ENCODE data around the gene AKT1S1. TPM values are rescaled to one million over a fixed set of nuclear protein-coding genes. Genes with fewer than 3 reads are reported as not detected.

Gene AKT1S1
- total RNA-seq, 2 experiments from 2014 or later: 17.3 to 19.9 TPM

DNA sequence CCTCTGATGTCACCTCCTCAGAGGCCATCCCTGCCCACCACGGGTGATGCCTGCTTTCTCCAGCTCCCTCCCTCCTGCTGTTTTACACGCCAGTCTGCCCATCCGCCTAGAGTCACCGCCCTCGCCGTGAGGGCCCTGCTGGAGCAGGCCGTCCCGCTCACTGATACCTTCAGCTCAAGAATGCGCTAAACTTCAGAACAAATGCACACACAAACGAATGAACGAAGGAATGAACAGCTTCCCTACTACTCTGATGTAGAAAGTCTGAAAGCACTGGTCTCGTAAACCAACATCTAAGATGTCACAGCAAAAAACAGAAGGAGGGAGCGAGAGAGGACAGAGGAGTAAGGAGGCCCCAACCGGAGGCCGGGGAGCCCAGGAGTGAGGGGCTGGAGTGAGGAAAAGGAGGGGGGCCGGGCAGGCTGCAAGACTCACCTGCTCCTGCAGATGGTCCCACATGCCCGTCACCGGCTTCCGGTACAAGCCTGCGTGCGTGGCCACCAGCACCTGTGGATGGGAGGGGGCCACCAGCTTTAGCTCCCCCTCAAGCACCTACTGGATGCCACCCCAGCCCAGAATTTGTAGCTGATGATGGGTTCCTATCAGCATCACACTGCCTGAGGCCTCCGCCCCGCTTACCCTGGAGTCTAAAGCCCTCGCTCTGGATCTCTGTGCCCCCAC lies 13.8 kb downstream of the AKT1S1 start:
- H3K4me3 Mint-ChIP-seq: no peak overlapping the region
- peak; percentile 25 for DNase-seq
- peaks cover 18% of the 10 kb centered on the region for H3K4me1 Mint-ChIP-seq
- H3K27ac Mint-ChIP-seq: no peak overlapping the region
- ATAC-seq (ENCODE audit: low read depth): no peak
- no peaks in the 10 kb centered on the region for H3K9me3 Mint-ChIP-seq
- peaks cover 14% of the 10 kb centered on the region for H3K36me3 Mint-ChIP-seq
- POLR2A ChIA-PET: interaction anchor here (1.1 to 1.4 kb wide), 3 partner anchors 12 to 15 kb away, joined by 3 to 5 read pairs (median 3); partner anchors contain the start of gene PTOV1
- no peaks in the 10 kb centered on the region for H3K27me3 Mint-ChIP-seq

DNA sequence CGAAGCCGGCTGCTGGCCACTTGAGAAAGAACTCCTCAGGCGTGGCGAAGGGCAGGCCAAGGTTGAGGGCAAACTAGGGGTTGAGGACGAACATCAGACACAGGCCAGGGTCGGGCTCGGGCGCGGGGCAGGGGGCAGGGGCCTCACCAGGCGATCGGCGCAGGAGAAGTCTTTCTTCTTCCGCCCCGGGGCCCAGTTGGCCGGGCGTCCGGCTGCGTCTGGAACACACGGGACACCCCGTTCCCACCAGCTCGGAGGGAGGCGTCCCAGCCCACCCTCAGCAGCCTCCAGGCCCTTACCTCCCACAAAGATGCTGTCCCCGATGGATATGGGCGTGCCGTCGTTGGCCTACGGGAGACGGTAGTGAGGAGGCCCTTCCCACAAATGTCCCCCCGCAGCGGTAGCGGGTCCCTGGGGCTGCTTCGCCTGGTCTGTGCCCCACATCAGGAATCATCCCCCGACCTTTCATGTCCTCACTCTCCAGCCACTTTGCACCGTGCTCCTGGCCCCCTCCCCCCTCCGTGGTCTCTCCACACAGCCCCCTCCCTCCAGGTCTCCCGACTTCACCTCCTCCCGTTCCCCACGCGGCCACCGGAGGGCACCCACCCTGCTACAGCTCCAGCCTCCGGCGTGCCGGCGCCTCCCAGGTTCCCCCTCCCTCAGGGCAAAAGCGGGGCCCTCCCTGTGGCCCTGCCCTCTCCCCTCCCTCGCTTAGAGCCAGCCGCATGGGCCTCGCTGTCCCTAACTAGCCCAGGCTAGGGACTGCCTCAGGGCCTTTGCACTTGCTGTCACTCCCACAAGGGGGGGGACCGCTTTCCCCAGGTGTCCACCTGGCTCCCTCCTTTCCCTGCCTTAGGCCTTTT lies 14.5 kb downstream of the AKT1S1 start:
- Mint-ChIP-seq H3K4me1 (peaks cover 17% of the 10 kb centered on the region), H3K27me3 (no peaks in the 10 kb centered on the region), H3K36me3 (peaks cover 14% of the 10 kb centered on the region), H3K27ac (no peak overlapping the region), H3K9me3 (no peaks in the 10 kb centered on the region), H3K4me3 (no peak overlapping the region)
- ATAC-seq (ENCODE audit: low read depth) (no peak), DNase-seq (peak; percentile 42)
- POLR2A ChIA-PET: interaction anchor here (1.2 to 1.4 kb wide), 2 partner anchors 12 to 13 kb away, joined by 3 to 5 read pairs; partner anchors contain the start of gene PTOV1

DNA sequence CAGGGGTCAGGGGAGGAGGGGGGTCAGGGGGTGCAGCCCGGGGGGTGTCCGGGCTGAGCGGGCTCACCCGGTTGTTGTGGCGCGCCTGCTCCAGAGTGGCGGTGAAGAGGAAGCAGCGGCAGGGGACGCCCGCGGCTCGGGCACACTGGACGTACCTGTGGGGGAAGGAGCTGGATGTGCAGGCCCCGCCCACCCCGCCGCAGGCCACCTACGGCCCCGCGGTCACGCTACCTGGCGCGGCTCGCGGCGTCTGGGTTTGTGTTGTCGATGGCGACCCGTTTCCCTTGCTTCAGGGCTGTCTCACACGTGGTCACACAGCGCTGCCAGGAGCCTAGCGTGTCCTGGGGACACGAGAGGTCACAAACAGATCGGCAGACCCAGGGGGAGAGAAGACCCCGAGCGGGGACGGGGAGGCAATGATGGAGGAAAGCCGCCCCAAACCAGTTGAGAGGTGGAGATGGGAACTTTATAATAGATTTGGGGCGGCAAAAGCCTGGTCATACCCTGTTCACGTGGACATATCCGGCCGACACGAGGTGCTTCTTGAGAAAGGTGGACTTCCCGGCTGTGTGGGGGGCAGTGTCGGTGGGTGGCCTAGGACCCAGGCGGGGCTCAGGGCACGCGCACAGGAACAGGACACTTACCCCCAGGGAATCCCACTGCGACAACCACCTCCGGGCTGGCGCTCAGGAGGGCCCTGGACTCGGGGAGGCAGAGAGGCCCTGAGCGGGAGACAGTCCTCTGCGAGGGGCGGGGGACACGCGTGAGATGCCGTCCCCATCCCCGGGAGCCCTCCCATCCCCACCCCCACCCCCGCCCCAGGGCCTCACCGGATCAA lies 15.4 kb downstream of the AKT1S1 start:
- H3K36me3 Mint-ChIP-seq: peaks cover 14% of the 10 kb centered on the region
- DNase-seq (no peak), ATAC-seq (ENCODE audit: low read depth) (no peak)
- H3K9me3 Mint-ChIP-seq: no peaks in the 10 kb centered on the region
- H3K27me3 Mint-ChIP-seq: no peaks in the 10 kb centered on the region
- H3K4me1 Mint-ChIP-seq: peaks cover 16% of the 10 kb centered on the region
- no peak overlapping the region for H3K4me3 Mint-ChIP-seq
- POLR2A ChIA-PET: no interaction called here
- H3K27ac Mint-ChIP-seq: no peak overlapping the region

DNA sequence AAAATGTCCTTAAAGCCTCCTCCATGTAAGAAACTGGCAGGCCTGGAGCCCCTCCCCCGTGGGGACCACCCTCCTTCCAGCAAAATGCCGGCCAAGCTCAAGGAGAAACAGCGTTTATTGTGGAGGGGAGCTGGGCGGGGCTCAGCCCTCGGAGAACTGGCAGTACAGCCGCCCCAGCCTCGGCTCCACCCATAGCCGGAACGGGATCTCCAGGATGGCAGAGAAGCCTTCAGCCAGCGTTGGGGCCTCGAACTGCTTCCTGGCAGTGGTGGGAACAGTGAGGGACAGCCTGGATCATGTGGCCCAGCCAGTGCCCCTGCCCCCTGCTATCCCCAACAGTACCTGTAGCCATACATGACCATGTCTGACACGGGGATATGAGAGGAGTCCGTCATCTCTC lies 16.0 kb downstream of the AKT1S1 start:
- Mint-ChIP-seq H3K9me3 (no peaks in the 10 kb centered on the region), H3K4me3 (no peak overlapping the region), H3K36me3 (peaks cover 14% of the 10 kb centered on the region), H3K27me3 (no peaks in the 10 kb centered on the region), H3K27ac (no peak overlapping the region), H3K4me1 (peaks cover 13% of the 10 kb centered on the region)
- no peak for DNase-seq
- POLR2A ChIA-PET: interaction anchor here (1.1 kb wide), 1 partner anchor 41 kb away, joined by 3 read pairs; no protein-coding TSS in a partner anchor
- no peak for ATAC-seq (ENCODE audit: low read depth)

DNA sequence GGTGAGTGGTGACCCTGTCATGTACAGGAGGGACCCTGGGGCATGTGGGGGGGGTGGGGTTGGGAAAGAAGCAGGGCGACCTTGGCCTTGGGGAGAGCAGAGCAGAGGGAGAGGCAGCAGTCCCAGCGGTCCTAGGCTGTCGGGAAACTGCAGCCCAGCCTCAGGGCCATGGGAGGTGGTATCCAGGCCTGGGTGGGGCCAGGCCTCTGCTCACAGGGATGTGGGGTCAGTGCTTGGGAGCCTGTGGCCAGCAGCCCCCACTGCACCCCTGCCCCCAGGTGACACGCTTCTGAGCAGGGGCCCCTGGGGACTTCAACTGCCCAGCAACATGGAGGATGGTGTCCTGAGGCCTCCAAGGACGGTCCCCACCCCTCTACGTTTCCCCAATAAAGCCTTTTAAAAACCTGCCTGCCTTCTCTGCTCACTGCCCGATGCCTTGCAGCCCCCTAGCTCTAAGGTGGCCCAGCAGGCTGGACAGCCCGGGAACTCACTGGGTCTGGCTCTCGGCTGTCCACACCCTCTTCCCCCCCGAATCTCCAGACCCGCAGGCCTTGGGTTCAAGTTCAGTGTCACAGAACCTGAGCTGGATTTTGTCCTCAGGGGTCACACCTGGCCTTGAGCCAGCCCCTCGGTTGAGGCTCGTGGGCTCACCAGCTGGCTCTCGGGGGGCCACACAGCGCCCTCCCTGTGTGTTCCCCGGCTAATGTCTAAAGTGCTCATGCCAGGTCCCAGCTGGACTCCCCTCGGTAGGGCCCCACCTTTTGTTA lies 16.6 kb downstream of the AKT1S1 start:
- no peak overlapping the region for H3K27ac Mint-ChIP-seq

DNA sequence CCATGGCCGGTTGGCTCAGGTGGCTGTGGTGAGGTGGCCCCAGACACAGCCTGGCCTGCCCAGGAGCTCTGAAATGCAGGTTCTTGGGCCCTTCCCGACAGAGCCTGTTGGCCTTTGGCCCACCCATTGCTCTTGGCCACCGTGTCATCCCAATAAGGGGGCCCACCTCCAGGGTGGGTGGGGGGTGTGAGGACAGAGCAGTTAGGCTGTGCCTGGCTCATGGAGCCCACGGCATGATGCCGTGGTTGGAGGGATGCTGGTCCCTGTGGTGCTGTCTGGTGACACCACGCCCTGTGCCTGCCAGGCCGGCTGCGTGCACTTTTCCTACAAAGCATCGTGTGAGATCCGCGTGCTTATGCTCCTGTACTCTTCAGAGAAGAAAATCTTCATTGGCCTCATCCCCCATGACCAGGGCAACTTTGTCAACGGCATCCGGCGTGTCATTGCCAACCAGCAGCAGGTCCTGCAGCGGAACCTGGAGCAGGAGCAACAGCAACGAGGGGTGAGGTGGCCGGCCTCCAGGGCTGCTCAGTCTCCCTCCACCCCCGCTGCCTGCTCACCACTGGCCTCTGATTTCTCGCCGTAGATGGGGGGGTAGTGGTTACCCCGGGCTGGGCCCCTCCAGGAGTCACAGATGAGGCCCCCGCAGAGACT lies 17.3 kb downstream of the AKT1S1 start:
- Mint-ChIP-seq H3K27me3 (no peaks in the 10 kb centered on the region), H3K4me3 (no peak overlapping the region), H3K36me3 (peaks cover 10% of the 10 kb centered on the region), H3K9me3 (no peaks in the 10 kb centered on the region), H3K27ac (no peak overlapping the region), H3K4me1 (peaks cover 5% of the 10 kb centered on the region)
- no peak for ATAC-seq (ENCODE audit: low read depth)
- POLR2A ChIA-PET: interaction anchor here (1.1 kb wide), 1 partner anchor 40 kb away, joined by 3 read pairs; no protein-coding TSS in a partner anchor
- no peak for DNase-seq

More for the DNA sequence above, 16.6 kb downstream of the AKT1S1 start:
- POLR2A ChIA-PET: interaction anchor here (1.1 kb wide), 1 partner anchor 41 kb away, joined by 3 read pairs; no protein-coding TSS in a partner anchor
- peaks cover 12% of the 10 kb centered on the region for H3K36me3 Mint-ChIP-seq
- H3K4me3 Mint-ChIP-seq: no peak overlapping the region
- no peaks in the 10 kb centered on the region for H3K9me3 Mint-ChIP-seq
- ATAC-seq (ENCODE audit: low read depth) (no peak), DNase-seq (peak; percentile 26)
- no peaks in the 10 kb centered on the region for H3K27me3 Mint-ChIP-seq
- peaks cover 8% of the 10 kb centered on the region for H3K4me1 Mint-ChIP-seq

DNA sequence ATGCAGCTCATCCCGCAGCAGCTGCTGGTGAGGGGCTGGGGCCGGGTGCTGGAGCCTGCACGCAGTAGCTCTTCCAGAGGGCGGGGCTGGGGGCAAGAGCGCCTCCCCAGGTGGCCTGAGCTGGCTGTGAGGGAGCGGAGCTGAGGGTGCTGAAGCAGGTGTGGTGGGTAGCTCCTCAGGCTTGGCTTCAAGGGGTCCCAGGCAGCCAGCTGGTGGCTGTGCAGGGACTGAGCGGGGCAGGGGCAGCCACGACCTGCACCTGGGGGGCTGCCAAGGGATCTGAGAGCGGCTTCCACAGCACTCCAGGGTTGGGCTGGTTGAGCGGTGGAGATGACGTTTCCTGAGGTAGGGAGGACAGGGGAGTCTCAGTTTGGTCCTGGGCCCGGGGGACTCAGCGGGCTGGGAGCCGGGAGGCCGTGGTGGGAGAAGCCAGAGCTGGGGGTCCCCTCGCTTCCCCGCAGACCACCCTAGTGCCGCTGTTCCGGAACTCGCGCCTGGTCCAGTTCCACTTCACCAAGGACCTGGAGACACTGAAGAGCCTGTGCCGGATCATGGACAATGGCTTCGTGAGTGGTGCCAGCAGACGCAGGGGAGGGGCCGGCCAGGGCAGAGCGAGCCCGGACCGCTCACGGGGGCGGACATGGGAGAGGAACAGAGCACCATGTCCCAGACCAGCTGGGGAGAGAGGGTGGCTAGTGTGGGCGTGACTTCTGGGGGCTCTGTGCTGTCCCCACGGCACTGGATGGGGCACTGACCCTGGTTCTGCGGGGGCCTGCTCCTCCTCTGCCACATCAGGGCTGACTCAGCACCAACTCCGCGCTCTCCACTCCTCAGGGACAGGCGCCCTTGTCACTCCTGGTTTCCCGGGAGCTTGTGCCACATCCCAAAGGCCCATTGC lies 18.8 kb downstream of the AKT1S1 start:
- POLR2A ChIA-PET: interaction anchor here (0.6 to 1.7 kb wide), 2 partner anchors 9 to 617 kb away, joined by 3 read pairs; no protein-coding TSS in a partner anchor
- ATAC-seq (ENCODE audit: low read depth) (no peak), DNase-seq (no peak)
- no peak overlapping the region for H3K4me3 Mint-ChIP-seq
- H3K9me3 Mint-ChIP-seq: no peaks in the 10 kb centered on the region
- H3K36me3 Mint-ChIP-seq: peaks cover 5% of the 10 kb centered on the region
- H3K4me1 Mint-ChIP-seq: peaks cover 5% of the 10 kb centered on the region
- no peaks in the 10 kb centered on the region for H3K27me3 Mint-ChIP-seq
- no peak overlapping the region for H3K27ac Mint-ChIP-seq

DNA sequence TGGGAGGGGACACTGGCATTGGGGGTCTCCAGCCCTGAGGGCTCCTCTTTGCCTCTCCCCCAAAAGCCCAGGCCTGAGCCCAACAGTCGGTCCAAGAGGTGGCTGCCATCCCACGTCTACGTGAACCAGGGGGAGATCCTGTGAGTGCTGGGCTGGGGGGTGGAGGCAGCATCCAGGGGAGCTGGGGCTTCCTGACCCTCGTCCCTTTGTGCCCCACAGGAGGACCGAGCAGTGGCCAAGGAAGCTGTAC lies 19.4 kb downstream of the AKT1S1 start:
- ATAC-seq (ENCODE audit: low read depth): no peak

DNA sequence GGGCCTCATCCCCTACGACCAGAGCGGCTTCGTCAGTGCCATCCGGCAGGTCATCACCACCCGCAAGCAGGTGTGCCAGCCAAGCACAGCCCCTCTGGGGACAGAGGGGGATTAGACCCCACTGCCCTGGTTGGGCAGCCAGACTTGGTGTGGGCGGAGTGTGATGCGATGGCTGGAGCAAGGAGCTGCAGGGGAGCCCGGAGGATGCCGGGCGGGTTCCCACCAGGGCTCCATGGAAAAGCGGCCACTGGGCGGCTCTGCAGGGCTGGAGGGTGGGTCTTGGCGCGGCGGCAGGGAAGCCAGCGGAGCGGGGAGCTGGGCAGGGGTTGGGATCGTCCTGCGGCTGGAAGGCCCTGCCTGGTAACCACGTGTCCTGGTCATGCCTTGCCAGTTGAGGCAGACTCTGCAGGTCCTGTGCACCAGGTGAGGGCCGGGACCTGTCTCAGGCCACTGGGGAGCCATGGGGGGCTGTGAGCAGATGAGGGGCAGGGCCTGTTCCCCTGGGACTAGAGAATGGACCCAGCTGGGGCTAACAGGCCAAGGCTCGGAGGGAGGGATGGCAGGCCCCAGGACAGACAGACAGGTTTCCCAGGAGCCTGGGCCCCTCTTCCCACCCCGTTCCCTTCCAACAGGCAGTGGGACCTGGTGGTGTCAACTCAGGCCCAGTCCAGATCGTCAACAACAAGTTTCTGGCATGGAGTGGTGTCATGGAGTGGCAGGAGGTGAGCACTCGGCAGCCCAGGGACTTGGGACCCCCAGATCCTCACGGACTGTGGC lies 19.9 kb downstream of the AKT1S1 start:
- H3K4me1 Mint-ChIP-seq: peaks cover 9% of the 10 kb centered on the region
- no peaks in the 10 kb centered on the region for H3K9me3 Mint-ChIP-seq
- H3K4me3 Mint-ChIP-seq: no peak overlapping the region
- H3K36me3 Mint-ChIP-seq: peaks cover 3% of the 10 kb centered on the region
- POLR2A ChIA-PET: interaction anchor here (1.7 kb wide), 1 partner anchor 8 kb away, joined by 3 read pairs; no protein-coding TSS in a partner anchor
- no peak overlapping the region for H3K27ac Mint-ChIP-seq
- no peak for DNase-seq
- H3K27me3 Mint-ChIP-seq: no peaks in the 10 kb centered on the region
- no peak for ATAC-seq (ENCODE audit: low read depth)

More for the DNA sequence above, 19.4 kb downstream of the AKT1S1 start:
- Mint-ChIP-seq H3K36me3 (peaks cover 3% of the 10 kb centered on the region), H3K27me3 (no peaks in the 10 kb centered on the region), H3K4me3 (no peak overlapping the region), H3K9me3 (no peaks in the 10 kb centered on the region), H3K27ac (no peak overlapping the region), H3K4me1 (peaks cover 4% of the 10 kb centered on the region)
- no peak for DNase-seq
- POLR2A ChIA-PET: interaction anchor here (1.7 kb wide), 1 partner anchor 9 kb away, joined by 3 read pairs; no protein-coding TSS in a partner anchor

DNA sequence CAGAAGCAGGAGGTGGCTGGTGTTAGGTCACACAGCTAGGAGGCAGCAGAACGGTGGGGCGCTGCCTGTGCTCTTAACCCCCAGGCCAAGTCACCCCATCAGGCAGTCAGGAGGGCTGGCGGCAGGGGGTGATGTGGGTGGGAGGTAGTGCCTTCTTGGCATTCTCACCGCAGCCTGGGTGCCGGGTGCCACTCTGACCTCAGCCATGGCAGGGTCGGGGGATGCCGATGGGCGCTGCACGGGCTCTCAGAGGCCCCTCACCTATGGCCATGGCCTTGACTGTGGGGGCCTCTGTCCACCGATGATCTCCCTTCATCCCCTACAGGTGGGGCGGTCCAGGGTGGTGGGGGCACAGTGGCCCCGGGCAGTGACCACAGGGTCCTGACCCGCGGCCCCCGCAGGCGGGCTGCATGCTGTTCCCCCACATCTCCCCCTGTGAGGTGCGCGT lies 20.6 kb downstream of the AKT1S1 start:
- no peaks in the 10 kb centered on the region for H3K9me3 Mint-ChIP-seq
- H3K27ac Mint-ChIP-seq: no peak overlapping the region
- H3K36me3 Mint-ChIP-seq: peaks cover 3% of the 10 kb centered on the region
- DNase-seq: no peak
- POLR2A ChIA-PET: no interaction called here
- peaks cover 12% of the 10 kb centered on the region for H3K4me1 Mint-ChIP-seq
- no peak overlapping the region for H3K4me3 Mint-ChIP-seq
- no peaks in the 10 kb centered on the region for H3K27me3 Mint-ChIP-seq
- no peak for ATAC-seq (ENCODE audit: low read depth)
